Breast epithelium (tissue), 3 donors: ENCODE results near the gene MRAS.
A peak's percentile ranks its signal among the peaks of the same experiment; 100 is the strongest.

Experiments used
- POLR2A ChIP-seq: fragments of 450-650 bp; IDR thresholded peaks from one replicate; pipeline ENCODE4 v1.6.1; 2016; ENCODE audit warnings: antibody characterized with exemption, mild to moderate bottlenecking, moderate library complexity
- POLR2AphosphoS5 ChIP-seq, 3 donors: sonication (generic); formaldehyde crosslinking; IDR thresholded peaks; one replicate each; pipeline ENCODE4 v1.6.1; 2017; ENCODE audit warnings: antibody characterized with exemption in 3 of 3
- TF ChIP-seq, protein P1 (sequence below), 3 donors: fragments of 450-650 bp; IDR thresholded peaks; one replicate each; pipeline ENCODE4 v1.5.1; 2016 to 2017; ENCODE audit warnings: antibody characterized with exemption in 3 of 3, mild to moderate bottlenecking in 3 of 3, moderate library complexity in 3 of 3

GRCh38 chr3:138417559-138417982, 69.2 kb downstream of the MRAS start:
- TF ChIP-seq POLR2A (no peak), POLR2AphosphoS5 (IDR thresholded peaks at IDR 0.05) (no peak)
- TF ChIP-seq, protein P1, sequence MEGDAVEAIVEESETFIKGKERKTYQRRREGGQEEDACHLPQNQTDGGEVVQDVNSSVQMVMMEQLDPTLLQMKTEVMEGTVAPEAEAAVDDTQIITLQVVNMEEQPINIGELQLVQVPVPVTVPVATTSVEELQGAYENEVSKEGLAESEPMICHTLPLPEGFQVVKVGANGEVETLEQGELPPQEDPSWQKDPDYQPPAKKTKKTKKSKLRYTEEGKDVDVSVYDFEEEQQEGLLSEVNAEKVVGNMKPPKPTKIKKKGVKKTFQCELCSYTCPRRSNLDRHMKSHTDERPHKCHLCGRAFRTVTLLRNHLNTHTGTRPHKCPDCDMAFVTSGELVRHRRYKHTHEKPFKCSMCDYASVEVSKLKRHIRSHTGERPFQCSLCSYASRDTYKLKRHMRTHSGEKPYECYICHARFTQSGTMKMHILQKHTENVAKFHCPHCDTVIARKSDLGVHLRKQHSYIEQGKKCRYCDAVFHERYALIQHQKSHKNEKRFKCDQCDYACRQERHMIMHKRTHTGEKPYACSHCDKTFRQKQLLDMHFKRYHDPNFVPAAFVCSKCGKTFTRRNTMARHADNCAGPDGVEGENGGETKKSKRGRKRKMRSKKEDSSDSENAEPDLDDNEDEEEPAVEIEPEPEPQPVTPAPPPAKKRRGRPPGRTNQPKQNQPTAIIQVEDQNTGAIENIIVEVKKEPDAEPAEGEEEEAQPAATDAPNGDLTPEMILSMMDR (IDR thresholded peaks at IDR 0.05): peak in 2 of 3 donors; percentile 79 to 81
